Stimulated activated naive CD8-positive, alpha-beta T cell treated with anti-CD3 and anti-CD28 coated beads, Interleukin-15, Interleukin-2, amounts not matched to agents 100 ng/mL and 50 ng/mL, for 24 hours (primary cell): Measurements from ENCODE around the gene ARHGAP15.

Experiments used
- H3K27ac Mint-ChIP-seq: one replicate; pipeline ENCODE4 v1.8.0; 2021; ENCODE audit warnings: mild to moderate bottlenecking, mixed read lengths
- H3K27me3 Mint-ChIP-seq: one replicate; pipeline ENCODE4 v1.8.0; 2021; ENCODE audit warnings: mixed read lengths
- H3K36me3 Mint-ChIP-seq: one replicate; pipeline ENCODE4 v1.8.0; 2021; ENCODE audit warnings: low read depth, mixed read lengths
- H3K4me1 Mint-ChIP-seq: one replicate; pipeline ENCODE4 v1.8.0; 2021; ENCODE audit warnings: low read depth, mixed read lengths
- H3K4me3 Mint-ChIP-seq: one replicate; pipeline ENCODE4 v1.8.0; 2021; ENCODE audit warnings: mild to moderate bottlenecking, mixed read lengths
- H3K9me3 Mint-ChIP-seq: one replicate; pipeline ENCODE4 v1.8.0; 2021; ENCODE audit warnings: mixed read lengths

The ARHGAP15 gene

DNA sequence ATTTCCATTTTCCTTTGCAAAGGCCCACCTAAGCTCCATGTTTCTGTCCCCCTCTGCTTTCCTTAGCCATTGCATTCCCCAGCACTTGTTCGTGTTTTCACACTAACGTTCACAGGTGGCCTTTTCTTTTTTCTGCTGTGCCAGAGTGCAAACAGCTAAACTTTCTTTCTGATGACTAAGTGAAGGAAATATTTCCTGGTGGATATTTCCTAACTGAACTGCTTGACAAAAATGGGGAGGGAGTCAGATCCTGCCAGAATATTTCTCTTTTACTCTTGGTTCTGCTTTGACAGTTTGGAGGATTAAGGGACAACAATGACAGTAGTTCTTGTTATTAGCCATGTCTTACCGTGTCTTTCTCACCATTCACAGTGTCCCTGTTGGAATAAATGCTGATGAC lies 344.0 kb downstream of the ARHGAP15 start:
- Mint-ChIP-seq H3K36me3 (peaks cover 28% of the 10 kb centered on the region), H3K9me3 (no peaks in the 10 kb centered on the region), H3K27me3 (no peaks in the 10 kb centered on the region), H3K4me1 (peaks cover 33% of the 10 kb centered on the region), H3K27ac (no peak overlapping the region), H3K4me3 (no peak overlapping the region)

DNA sequence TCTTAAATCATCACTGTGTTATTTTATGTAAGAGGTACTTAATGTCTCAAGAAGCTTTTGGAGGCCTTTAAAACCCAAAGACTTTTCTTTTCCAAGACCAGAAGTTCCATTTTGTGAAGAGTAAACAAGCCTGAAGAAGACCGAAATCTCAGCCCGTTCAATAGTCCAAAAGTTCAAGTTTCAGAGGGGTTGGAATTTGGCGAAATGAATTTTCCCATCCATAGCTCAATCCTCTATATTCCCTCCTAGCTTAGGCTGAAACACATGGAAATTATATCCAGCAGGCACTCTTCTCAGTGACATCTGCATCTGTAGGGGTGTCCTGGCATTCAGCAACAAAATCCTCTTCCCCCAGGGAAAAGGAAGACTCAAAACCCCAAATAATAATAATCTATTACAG lies 344.6 kb downstream of the ARHGAP15 start:
- no peaks in the 10 kb centered on the region for H3K9me3 Mint-ChIP-seq
- H3K4me3 Mint-ChIP-seq = no peak overlapping the region
- no peaks in the 10 kb centered on the region for H3K27me3 Mint-ChIP-seq
- peaks cover 28% of the 10 kb centered on the region for H3K36me3 Mint-ChIP-seq
- peaks cover 27% of the 10 kb centered on the region for H3K4me1 Mint-ChIP-seq
- H3K27ac Mint-ChIP-seq = no peak overlapping the region

DNA sequence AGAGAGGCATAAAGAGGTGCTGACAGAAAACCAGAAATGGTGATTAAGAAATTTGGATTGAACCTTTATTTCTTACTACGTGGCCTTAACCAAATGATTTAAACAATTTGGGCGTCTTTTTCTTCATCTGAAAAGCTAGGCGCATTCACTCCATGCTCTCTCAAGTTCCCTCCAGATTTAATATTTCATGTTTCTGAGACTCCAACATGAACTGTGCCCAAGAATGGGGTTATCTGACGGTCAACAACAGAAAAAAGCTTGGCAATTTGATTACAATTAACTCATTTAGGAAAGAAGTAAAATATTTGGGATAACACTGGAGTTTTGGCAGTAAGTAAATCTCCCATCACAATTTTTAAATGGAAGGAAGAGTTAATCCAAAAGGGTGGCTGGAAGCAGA lies 345.4 kb downstream of the ARHGAP15 start:
- H3K4me3 Mint-ChIP-seq = no peak overlapping the region
- no peaks in the 10 kb centered on the region for H3K27me3 Mint-ChIP-seq
- H3K4me1 Mint-ChIP-seq = peaks cover 20% of the 10 kb centered on the region
- peaks cover 28% of the 10 kb centered on the region for H3K36me3 Mint-ChIP-seq
- H3K9me3 Mint-ChIP-seq = no peaks in the 10 kb centered on the region
- H3K27ac Mint-ChIP-seq = no peak overlapping the region

DNA sequence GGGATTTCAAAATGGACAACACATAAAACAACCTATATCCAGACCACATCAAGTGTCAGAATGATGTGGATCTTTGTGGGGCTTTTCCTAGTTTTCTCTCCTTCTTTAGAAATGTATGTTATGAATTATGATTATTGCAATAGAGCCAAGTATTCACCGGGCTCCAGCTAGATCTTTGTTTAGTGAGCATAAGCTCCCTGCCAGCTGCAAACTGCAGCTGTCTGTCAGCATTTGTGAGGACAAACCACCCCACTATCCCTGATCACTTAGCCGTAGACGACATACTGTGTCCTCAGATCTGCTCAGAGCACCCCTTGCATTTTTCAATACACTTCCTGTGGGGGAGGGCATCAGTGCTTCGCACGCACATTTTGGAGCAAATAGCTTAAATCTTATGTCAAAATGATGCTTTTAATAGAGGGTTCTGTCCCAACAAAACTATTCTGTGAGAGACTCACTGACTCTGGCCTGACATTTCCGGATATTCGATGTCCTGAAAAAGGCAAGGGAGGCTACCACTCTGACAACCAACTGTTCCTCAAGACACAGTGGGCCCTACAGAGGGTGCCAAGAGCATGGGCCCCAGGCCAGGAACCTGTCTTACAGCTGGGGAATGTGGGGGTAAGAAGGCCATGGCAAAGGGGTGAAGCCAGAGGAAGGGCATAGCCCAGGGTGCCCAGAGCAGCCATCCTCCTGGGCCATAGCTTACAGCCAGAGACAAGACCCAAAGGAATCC lies 346.0 kb downstream of the ARHGAP15 start:
- Mint-ChIP-seq H3K4me3 (no peak overlapping the region), H3K27ac (no peak overlapping the region), H3K9me3 (no peaks in the 10 kb centered on the region), H3K27me3 (no peaks in the 10 kb centered on the region), H3K4me1 (peaks cover 20% of the 10 kb centered on the region), H3K36me3 (peaks cover 28% of the 10 kb centered on the region)

DNA sequence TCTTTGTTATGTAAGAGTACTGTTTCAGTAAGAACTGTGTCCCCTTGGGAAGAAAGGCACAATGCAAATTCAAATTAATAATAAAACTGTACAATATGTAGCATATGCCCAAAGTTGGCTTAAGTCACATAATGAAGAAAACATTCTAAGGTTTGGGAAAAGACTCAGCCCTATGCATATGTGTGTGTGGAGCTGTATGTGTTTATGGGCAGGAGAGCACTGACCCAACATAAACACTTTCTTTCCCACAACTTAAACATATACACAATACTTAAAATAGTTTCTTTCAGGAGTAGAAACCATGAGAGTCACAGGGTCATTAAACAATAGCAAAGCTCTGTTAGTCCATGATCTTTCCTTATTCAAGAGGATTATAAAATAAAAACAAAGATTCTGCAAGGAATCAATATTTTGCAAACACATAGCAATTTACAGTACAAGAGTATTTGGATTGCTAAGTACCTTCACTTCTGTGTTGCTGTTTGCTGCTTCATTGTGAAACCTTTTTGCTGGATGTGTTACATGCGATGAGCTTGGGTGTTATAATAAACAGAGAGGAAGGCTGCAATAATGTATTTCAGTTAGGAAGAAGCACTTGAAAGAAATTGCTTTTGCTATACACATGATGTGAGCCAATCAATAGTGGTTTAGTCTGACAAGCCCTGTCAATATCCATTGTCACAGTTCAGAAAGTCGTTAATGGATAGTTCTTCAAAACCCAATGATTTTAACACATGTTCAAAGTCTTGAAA lies 347.3 kb downstream of the ARHGAP15 start:
- Mint-ChIP-seq H3K4me3 (no peak overlapping the region), H3K27ac (no peak overlapping the region), H3K9me3 (no peaks in the 10 kb centered on the region), H3K27me3 (no peaks in the 10 kb centered on the region), H3K4me1 (peaks cover 25% of the 10 kb centered on the region), H3K36me3 (peaks cover 28% of the 10 kb centered on the region)

DNA sequence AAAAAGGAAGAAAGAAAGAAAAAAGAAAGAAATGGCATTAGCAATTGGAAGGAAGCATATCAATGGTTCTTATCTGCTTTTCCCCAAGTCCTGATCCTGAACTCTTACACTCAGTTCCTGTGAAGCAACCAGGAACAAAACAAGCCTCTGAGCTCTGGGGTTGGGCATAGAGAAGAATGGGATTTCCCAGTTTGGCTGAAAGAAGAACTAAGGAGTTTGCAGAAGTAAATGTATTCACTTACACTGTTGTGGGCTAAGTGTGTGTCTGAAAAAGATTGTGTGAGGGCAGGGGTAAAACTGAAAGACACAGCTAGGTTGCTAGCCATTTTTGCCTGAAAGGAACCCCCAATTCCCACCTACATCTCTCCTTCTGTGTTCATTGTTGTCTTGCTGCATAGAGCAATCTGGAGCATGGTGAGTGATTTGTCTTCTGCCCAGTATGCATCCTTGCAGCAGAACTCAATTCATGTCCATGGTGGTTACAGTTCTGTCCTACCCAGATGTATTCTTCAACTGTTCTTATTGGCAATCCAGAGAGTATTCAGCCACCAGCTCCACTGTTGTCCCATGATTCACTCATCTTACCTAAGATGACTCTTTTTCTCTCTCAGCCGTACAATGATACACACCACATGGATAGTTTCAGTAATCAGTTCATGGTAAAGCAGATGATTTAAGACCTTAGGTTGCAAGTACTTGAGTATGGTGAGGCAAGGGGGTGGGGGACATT lies 348.7 kb downstream of the ARHGAP15 start:
- H3K9me3 Mint-ChIP-seq = no peaks in the 10 kb centered on the region
- H3K27ac Mint-ChIP-seq = peak overlapping the region; percentile 15
- H3K36me3 Mint-ChIP-seq = peaks cover 24% of the 10 kb centered on the region
- H3K27me3 Mint-ChIP-seq = no peaks in the 10 kb centered on the region
- no peak overlapping the region for H3K4me3 Mint-ChIP-seq
- H3K4me1 Mint-ChIP-seq = peaks cover 25% of the 10 kb centered on the region

DNA sequence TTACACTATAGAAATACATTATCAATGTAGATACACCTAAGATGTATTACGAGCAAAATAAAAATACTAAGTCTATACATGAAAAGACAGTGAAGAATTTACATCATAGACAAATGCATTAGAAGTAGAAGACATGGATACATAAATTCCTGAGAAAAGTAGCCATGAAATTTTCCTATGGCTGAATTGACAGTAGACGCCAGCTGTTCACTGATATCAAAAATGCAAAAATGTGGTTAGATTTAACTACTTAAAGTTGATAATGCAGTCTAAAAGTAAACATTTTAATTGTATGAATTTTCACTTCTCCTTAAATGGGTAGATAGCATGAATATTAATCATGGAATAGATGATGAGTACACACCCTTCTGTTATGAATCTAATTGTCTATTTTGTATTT lies 350.9 kb downstream of the ARHGAP15 start:
- Mint-ChIP-seq H3K27me3 (no peaks in the 10 kb centered on the region), H3K27ac (no peak overlapping the region), H3K4me3 (no peak overlapping the region), H3K36me3 (peaks cover 10% of the 10 kb centered on the region), H3K4me1 (peaks cover 19% of the 10 kb centered on the region), H3K9me3 (no peaks in the 10 kb centered on the region)

DNA sequence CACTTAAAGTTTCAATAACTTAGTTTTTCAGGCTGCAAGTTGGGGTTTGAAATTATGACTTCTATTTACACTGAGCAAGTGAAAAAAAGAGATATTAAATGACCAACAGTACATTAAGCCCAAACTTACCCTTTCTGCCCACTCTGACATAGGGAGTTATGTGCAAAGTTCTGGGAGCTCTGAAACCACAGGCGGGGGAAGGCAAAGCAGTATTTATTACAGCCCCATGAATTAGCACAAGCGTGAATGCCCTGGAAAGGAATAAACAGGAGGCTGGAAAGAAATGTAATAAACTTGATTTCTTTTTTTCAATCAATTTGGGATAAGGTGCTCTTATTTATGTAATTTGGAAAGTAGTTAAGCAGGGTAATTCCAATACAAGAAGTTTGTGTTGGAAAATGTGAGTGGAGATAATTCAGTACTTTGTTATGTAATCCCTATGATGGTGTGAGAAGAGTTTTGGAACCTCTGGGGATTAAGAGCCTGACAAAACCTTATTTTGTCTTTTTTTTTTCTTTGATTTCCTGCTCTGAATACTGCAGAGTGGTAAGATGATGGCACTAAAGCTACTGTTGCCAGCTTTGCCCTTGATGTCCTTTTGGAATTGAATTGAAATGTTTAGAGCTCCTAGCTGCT lies 351.5 kb downstream of the ARHGAP15 start:
- H3K27ac Mint-ChIP-seq = no peak overlapping the region
- H3K4me1 Mint-ChIP-seq = peaks cover 19% of the 10 kb centered on the region
- no peak overlapping the region for H3K4me3 Mint-ChIP-seq
- H3K36me3 Mint-ChIP-seq = peaks cover 9% of the 10 kb centered on the region
- H3K27me3 Mint-ChIP-seq = no peaks in the 10 kb centered on the region
- H3K9me3 Mint-ChIP-seq = no peaks in the 10 kb centered on the region

DNA sequence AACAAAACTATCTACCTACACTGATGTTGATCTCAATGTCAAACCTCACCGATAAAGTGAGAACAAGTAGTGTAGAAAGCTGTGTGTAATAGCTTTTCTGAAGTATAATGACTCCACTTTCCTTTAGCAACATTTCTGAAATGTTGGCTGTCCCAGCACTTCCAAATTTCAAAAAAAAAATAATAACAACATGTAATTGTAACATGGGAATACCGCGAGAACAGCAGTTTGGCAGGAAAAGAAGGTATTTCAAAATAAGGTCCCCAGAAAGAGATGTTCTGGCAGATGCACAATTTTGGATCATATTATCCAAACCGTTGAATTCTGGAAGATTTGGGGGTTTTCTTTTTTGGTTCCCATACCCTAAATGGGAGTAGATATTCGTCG lies 352.0 kb downstream of the ARHGAP15 start:
- no peak overlapping the region for H3K4me3 Mint-ChIP-seq
- no peaks in the 10 kb centered on the region for H3K27me3 Mint-ChIP-seq
- peaks cover 9% of the 10 kb centered on the region for H3K36me3 Mint-ChIP-seq
- H3K4me1 Mint-ChIP-seq = peaks cover 20% of the 10 kb centered on the region
- H3K9me3 Mint-ChIP-seq = no peaks in the 10 kb centered on the region
- H3K27ac Mint-ChIP-seq = no peak overlapping the region

DNA sequence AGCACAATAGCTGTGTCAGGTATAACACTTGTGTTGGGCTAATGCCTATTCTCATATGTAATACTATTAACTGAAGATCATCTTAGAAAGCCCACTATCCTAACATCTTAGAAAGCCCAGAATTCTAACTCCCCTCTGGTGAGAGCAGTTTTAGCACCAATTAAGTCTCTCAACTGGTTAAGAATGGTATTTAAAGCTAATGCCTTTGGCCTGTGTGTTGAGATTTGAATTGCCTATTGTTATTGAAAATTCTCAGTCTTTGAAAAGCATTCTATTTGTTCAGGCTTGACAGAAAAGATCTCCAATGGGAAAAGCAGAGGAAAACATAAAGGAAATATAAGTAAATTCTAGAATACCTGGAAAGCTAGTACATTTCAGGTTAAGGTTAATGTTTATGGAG lies 352.5 kb downstream of the ARHGAP15 start:
- Mint-ChIP-seq H3K4me1 (peaks cover 24% of the 10 kb centered on the region), H3K36me3 (peaks cover 9% of the 10 kb centered on the region), H3K27me3 (no peaks in the 10 kb centered on the region), H3K27ac (peak overlapping the region; percentile 9), H3K4me3 (no peak overlapping the region), H3K9me3 (no peaks in the 10 kb centered on the region)

DNA sequence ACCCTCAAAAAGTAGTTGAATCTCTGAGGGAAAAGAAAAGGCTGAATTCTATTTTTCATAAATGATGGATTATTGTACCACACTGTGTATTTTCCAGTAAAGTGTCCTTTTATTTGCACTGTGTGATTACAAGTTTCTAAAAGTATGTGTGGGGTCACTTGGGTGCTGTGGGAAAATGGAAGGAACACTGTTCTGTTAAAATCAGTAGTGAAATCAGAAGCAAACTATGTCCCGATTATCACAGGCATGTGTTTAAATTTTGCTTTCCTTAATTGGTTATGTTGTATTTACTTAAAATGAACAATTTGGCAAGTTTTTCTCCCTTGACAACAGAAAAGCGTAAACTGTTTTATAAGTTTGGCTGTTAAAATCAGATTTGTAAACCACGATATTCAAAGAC lies 353.1 kb downstream of the ARHGAP15 start:
- Mint-ChIP-seq H3K4me3 (no peak overlapping the region), H3K9me3 (no peaks in the 10 kb centered on the region), H3K4me1 (peaks cover 27% of the 10 kb centered on the region), H3K27me3 (no peaks in the 10 kb centered on the region), H3K36me3 (peaks cover 9% of the 10 kb centered on the region), H3K27ac (no peak overlapping the region)

DNA sequence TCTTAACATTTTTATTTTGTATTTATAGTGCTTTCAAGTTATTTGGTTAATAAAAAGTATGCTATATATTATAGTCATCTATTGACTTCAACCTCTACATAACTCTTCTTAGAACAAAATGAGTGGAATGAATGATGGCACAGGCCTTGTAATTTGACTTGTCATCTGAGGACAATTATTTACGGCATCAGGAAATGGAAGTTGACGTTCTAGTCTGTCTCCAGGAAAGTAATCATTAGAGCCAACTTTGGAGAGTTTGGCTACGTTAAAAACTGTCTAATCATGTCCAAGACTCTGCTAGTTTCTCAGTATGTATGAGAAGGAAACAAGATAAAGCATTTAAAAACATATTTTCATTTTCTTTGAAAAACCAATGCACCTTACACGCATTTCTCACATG lies 353.6 kb downstream of the ARHGAP15 start:
- no peaks in the 10 kb centered on the region for H3K27me3 Mint-ChIP-seq
- peaks cover 11% of the 10 kb centered on the region for H3K36me3 Mint-ChIP-seq
- H3K9me3 Mint-ChIP-seq = no peaks in the 10 kb centered on the region
- H3K27ac Mint-ChIP-seq = no peak overlapping the region
- H3K4me3 Mint-ChIP-seq = no peak overlapping the region
- H3K4me1 Mint-ChIP-seq = peaks cover 22% of the 10 kb centered on the region

DNA sequence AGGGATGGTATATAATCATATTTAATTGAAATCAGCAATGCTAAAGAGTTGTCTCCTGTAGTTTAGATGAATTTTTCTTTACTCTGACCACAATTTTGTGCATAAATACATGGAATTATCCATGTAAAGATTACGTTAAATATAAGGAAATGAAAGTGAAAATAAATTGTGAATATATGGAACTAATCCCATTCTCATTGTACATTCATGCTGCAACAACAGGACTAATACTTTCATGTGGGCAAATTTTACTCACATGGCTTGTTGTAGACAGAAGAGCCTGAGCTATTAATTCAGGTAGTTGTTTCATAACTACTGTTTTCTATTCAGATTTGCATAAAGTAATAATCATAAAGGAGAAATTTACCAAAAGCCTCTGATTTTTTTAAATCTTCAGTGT lies 357.8 kb downstream of the ARHGAP15 start:
- Mint-ChIP-seq H3K4me1 (peaks cover 11% of the 10 kb centered on the region), H3K27ac (no peak overlapping the region), H3K36me3 (peaks cover 23% of the 10 kb centered on the region)

DNA sequence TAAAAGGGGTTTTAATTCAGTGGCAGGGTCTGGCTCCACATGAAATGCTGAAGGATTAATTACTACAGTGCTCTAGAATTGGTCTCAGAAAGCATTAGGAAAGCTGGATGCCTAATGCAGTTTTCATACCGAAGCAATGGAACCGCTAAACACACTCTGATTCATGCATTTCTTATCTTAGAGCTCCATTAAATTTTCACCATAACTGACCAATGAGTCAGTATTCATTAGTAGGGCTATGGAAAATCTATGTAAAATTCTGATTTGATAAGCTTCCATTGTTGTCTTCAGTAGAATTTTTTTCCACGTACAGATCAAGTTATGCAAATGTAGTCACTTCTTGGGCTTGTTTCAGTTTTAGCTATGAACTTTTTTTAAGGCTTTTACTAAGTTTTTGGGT lies 359.9 kb downstream of the ARHGAP15 start:
- H3K4me3 Mint-ChIP-seq = no peak overlapping the region
- no peak overlapping the region for H3K27ac Mint-ChIP-seq
- peaks cover 9% of the 10 kb centered on the region for H3K9me3 Mint-ChIP-seq
- peaks cover 41% of the 10 kb centered on the region for H3K36me3 Mint-ChIP-seq
- H3K27me3 Mint-ChIP-seq = no peaks in the 10 kb centered on the region
- H3K4me1 Mint-ChIP-seq = peaks cover 23% of the 10 kb centered on the region

More for the DNA sequence above, 357.8 kb downstream of the ARHGAP15 start:
- Mint-ChIP-seq H3K9me3 (no peaks in the 10 kb centered on the region), H3K4me3 (no peak overlapping the region), H3K27me3 (no peaks in the 10 kb centered on the region)

DNA sequence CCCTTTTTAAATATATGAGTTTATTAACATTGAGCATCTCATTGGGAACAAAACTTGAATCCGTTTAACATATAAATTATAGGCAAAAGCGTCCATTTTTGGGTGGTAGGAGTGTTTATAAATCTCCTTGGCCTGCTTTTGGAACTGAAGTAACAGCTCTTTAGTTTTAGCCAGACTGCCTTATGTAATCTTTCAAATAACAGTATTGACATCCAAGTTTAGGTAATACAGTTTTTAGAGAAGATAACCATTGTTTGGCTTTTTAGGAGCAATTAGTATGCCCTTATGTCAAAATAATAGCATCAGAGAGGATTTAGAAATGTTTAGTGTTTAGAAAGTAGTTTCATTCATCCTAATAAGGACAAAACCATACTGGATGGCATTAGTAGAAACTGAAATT lies 361.9 kb downstream of the ARHGAP15 start:
- Mint-ChIP-seq H3K36me3 (peaks cover 57% of the 10 kb centered on the region), H3K4me1 (peaks cover 27% of the 10 kb centered on the region), H3K4me3 (no peak overlapping the region), H3K9me3 (peaks cover 18% of the 10 kb centered on the region), H3K27me3 (no peaks in the 10 kb centered on the region), H3K27ac (no peak overlapping the region)
